NCI-H510A treated with DMSO at 0.1 percent for 48 hours (cell line): ENCODE data around the gene VPS51.

Experiments used
- DNase-seq: peaks from one replicate; lab custom pipeline; 2025; lab: John Stamatoyannopoulos, UW

The VPS51 gene

GRCh38 chr11:65072631-65072966 is 23.4 kb upstream of the VPS51 start:
- no peak for DNase-seq

GRCh38 chr11:65077451-65077850 is 18.6 kb upstream of the VPS51 start:
- no peak for DNase-seq

- peak; percentile 52 for DNase-seq
These were observed 17.9 kb upstream of the VPS51 start for GRCh38 chr11:65078151-65078550.

- no peak for DNase-seq
These were observed 17.1 kb upstream of the VPS51 start for GRCh38 chr11:65078786-65079342.

- DNase-seq, result no peak
These were observed 12.7 kb upstream of the VPS51 start for GRCh38 chr11:65083134-65083833.

GRCh38 chr11:65083834-65084597 is 12.0 kb upstream of the VPS51 start, which contains the start of the genes CDCA5 and ZFPL1:
TSS of gene CDCA5 (minus strand) at chr11:65084040. CDS start at chr11:65083978, 62 bp downstream.
TSS of gene ZFPL1 (plus strand) at chr11:65084222. CDS start at chr11:65084699, 477 bp downstream.
- DNase-seq, result peak; percentile 91

GRCh38 chr11:65084598-65085375 is 11.2 kb upstream of the VPS51 start:
- peak; percentile 51 for DNase-seq

- no peak for DNase-seq
These were observed 10.6 kb upstream of the VPS51 start for GRCh38 chr11:65085446-65085845.

GRCh38 chr11:65086809-65087208 is 9.2 kb upstream of the VPS51 start:
- DNase-seq, result no peak

- no peak for DNase-seq
These were observed 8.8 kb upstream of the VPS51 start for GRCh38 chr11:65087216-65087615.

- no peak for DNase-seq
These were observed 8.2 kb upstream of the VPS51 start for GRCh38 chr11:65087827-65088226.

- no peak for DNase-seq
These were observed 6.4 kb upstream of the VPS51 start for GRCh38 chr11:65089621-65090020.

GRCh38 chr11:65090628-65091027 is 5.4 kb upstream of the VPS51 start:
- DNase-seq, result no peak

GRCh38 chr11:65095427-65095826 is 587 bp upstream of the VPS51 start:
- DNase-seq, result no peak

GRCh38 chr11:65096926-65097325 is 912 bp downstream of the VPS51 start:
- DNase-seq, result no peak

GRCh38 chr11:65100674-65101350 is 4.8 kb downstream of the VPS51 start:
- DNase-seq, result no peak

GRCh38 chr11:65102142-65103095 is 6.4 kb downstream of the VPS51 start:
- no peak for DNase-seq

- DNase-seq, result no peak
These were observed 7.5 kb downstream of the VPS51 start for GRCh38 chr11:65103476-65103875.

GRCh38 chr11:65104628-65105027 is 8.6 kb downstream of the VPS51 start:
- no peak for DNase-seq

- no peak for DNase-seq
These were observed 11.1 kb downstream of the VPS51 start for GRCh38 chr11:65107078-65107477.
